Astrocyte (in vitro differentiated cells and primary cell): ENCODE data around the gene COL5A1. TPM values are rescaled to one million over a fixed set of nuclear protein-coding genes. Genes with fewer than 3 reads are reported as not detected.

Experiments used
- DNase-seq: peaks from one replicate; pipeline ENCODE4 v3.0.0-alpha.2; 2010; ENCODE audit warnings: low read depth
- FAIRE-seq: peaks from 2 replicates; lab custom pipeline; 2011; peaks lifted over from hg19 to GRCh38; lab: Jason Lieb, UNC
- H2AFZ ChIP-seq: 2 replicates; pipeline ENCODE4 v1.6.0; 2012; ENCODE audit warnings: low read depth, low read length, inconsistent platforms
- H3K27ac ChIP-seq: 2 replicates; pipeline ENCODE4 v1.5.1; 2011; ENCODE audit warnings: low read depth, low read length, inconsistent platforms
- H3K27me3 ChIP-seq: 2 replicates; pipeline ENCODE4 v1.6.0; 2011; ENCODE audit warnings: low read length, inconsistent platforms; ENCODE audit not compliant: insufficient read depth
- H3K36me3 ChIP-seq: 2 replicates; pipeline ENCODE4 v1.5.1; 2011; ENCODE audit warnings: low read length, inconsistent platforms; ENCODE audit not compliant: insufficient read depth
- H3K4me1 ChIP-seq: 2 replicates; pipeline ENCODE4 v1.5.1; 2011; ENCODE audit warnings: low read length, inconsistent platforms; ENCODE audit not compliant: insufficient read depth
- H3K4me2 ChIP-seq: 2 replicates; pipeline ENCODE4 v1.6.0; 2012; ENCODE audit warnings: low read length, inconsistent platforms
- H3K4me3 ChIP-seq: 2 replicates; pipeline ENCODE4 v1.5.1; 2011; ENCODE audit warnings: low read depth, mild to moderate bottlenecking, low read length, inconsistent platforms; ENCODE audit not compliant: insufficient read depth
- H3K79me2 ChIP-seq: 2 replicates; pipeline ENCODE4 v1.6.0; 2012; ENCODE audit warnings: mild to moderate bottlenecking, low read length, inconsistent platforms; ENCODE audit not compliant: insufficient read depth
- H3K9ac ChIP-seq: 2 replicates; pipeline ENCODE4 v1.6.0; 2012; ENCODE audit warnings: mild to moderate bottlenecking, low read length, inconsistent platforms
- H3K9me3 ChIP-seq: 2 replicates; pipeline ENCODE4 v1.5.1; 2012; ENCODE audit warnings: low read depth, mild to moderate bottlenecking, low read length, inconsistent platforms; ENCODE audit not compliant: insufficient read depth
- H4K20me1 ChIP-seq: 2 replicates; pipeline ENCODE4 v1.6.0; 2012; ENCODE audit warnings: low read length, inconsistent platforms; ENCODE audit not compliant: insufficient read depth
- H3K27ac Mint-ChIP-seq: one replicate; pipeline ENCODE4 v1.8.0; 2021; ENCODE audit warnings: mild to moderate bottlenecking, mixed read lengths; ENCODE audit not compliant: unreplicated experiment
- H3K27me3 Mint-ChIP-seq: one replicate; pipeline ENCODE4 v1.8.0; 2021; ENCODE audit warnings: low read depth, mixed read lengths; ENCODE audit not compliant: unreplicated experiment
- H3K36me3 Mint-ChIP-seq: one replicate; pipeline ENCODE4 v1.8.0; 2021; ENCODE audit warnings: low read depth, mixed read lengths; ENCODE audit not compliant: unreplicated experiment
- H3K4me1 Mint-ChIP-seq: one replicate; pipeline ENCODE4 v1.8.0; 2021; ENCODE audit warnings: low read depth, mixed read lengths; ENCODE audit not compliant: unreplicated experiment
- H3K4me3 Mint-ChIP-seq: one replicate; pipeline ENCODE4 v1.8.0; 2021; ENCODE audit warnings: mild to moderate bottlenecking, moderate library complexity, mixed read lengths; ENCODE audit not compliant: unreplicated experiment
- H3K9me3 Mint-ChIP-seq: one replicate; pipeline ENCODE4 v1.8.0; 2021; ENCODE audit warnings: mild to moderate bottlenecking, mixed read lengths; ENCODE audit not compliant: unreplicated experiment
- EZH2 ChIP-seq: IDR thresholded peaks from 2 replicates; pipeline ENCODE4 v1.6.1; 2012; ENCODE audit warnings: mild to moderate bottlenecking, low read length, inconsistent platforms; ENCODE audit not compliant: insufficient read depth
- total RNA-seq: library from RNA; stranded (reverse); gene quantifications from 2 replicates; pipeline ENCODE4 v1.2.1, GENCODE V29; 2021
- TF ChIP-seq, protein P1 (sequence below): IDR thresholded peaks from 2 replicates; pipeline ENCODE4 v1.5.1; 2011; ENCODE audit warnings: low read depth, mild to moderate bottlenecking, inconsistent platforms, low read length, moderate library complexity; ENCODE audit not compliant: insufficient read depth

Gene COL5A1
- total RNA-seq, 1 donor from 2014 or later: 1,055 TPM

DNA sequence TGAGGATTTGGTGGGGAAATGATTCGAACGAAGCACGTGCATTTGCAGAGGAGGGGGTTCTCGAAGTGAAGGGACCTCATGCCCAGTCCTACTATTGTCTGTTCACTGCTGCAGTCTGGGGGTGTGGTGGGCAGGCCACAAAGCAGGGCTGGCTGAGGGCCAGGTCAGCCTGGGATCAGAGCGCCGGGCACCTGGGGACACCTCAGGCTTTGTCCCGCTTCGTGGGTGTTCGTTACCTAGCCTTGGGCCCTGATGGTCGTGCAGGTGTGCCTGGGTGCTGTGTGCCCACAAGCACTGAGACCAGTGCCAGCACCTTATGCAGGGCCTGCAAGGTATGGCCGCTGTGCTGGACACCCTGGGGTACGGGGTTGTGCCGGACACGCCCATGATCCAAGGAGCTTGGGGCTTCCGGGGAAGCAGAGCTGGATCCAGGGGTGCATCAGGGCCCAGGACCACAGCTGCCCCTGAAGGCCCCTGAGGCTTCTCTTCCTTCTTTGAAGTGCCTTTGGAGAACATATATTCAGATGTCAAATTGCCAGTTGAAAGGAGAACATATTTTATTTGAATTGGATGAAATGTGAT, 80.6 kb downstream of the COL5A1 start:
- Histone ChIP-seq H3K9me3 (no peaks in the 10 kb centered on the region), H3K79me2 (peaks cover 100% of the 10 kb centered on the region), H3K27ac (no peak overlapping the region), H3K9ac (no peak overlapping the region), H3K36me3 (peaks cover 27% of the 10 kb centered on the region), H3K4me3 (no peak overlapping the region), H2AFZ (no peak overlapping the region), H4K20me1 (peaks cover 100% of the 10 kb centered on the region), H3K4me2 (no peak overlapping the region), H3K27me3 (no peaks in the 10 kb centered on the region), H3K4me1 (peaks cover 17% of the 10 kb centered on the region)
- DNase-seq: no peak
- Mint-ChIP-seq H3K27ac (peak overlapping the region; percentile 59), H3K4me1 (peaks cover 21% of the 10 kb centered on the region), H3K9me3 (peaks cover 3% of the 10 kb centered on the region), H3K36me3 (peaks cover 30% of the 10 kb centered on the region), H3K27me3 (no peaks in the 10 kb centered on the region), H3K4me3 (no peak overlapping the region)
- TF ChIP-seq, protein P1, sequence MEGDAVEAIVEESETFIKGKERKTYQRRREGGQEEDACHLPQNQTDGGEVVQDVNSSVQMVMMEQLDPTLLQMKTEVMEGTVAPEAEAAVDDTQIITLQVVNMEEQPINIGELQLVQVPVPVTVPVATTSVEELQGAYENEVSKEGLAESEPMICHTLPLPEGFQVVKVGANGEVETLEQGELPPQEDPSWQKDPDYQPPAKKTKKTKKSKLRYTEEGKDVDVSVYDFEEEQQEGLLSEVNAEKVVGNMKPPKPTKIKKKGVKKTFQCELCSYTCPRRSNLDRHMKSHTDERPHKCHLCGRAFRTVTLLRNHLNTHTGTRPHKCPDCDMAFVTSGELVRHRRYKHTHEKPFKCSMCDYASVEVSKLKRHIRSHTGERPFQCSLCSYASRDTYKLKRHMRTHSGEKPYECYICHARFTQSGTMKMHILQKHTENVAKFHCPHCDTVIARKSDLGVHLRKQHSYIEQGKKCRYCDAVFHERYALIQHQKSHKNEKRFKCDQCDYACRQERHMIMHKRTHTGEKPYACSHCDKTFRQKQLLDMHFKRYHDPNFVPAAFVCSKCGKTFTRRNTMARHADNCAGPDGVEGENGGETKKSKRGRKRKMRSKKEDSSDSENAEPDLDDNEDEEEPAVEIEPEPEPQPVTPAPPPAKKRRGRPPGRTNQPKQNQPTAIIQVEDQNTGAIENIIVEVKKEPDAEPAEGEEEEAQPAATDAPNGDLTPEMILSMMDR: no peak
- no peak for TF ChIP-seq EZH2
- FAIRE-seq: no peak

DNA sequence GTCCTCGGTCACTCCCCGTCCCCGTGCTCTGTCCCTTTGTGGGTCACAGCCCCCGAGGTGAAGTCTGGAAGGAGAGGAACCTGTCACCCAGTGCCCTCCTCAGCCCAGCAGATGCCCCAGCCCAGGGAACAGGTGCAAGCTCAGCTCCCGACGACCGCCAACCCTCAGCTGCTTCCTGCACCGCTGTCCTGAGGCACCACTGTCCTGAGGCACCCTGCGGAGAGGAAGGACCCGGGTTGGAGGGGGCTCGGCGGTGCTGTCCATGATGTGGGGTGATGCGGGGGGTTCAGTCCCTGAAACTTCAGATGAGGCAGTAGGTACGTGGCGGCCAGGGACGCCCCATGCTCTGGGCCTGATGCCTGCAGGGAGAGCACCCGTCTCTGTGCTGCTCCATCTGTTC, 81.4 kb downstream of the COL5A1 start:
- Mint-ChIP-seq H3K4me1 (peaks cover 24% of the 10 kb centered on the region), H3K36me3 (peaks cover 35% of the 10 kb centered on the region), H3K4me3 (no peak overlapping the region), H3K27me3 (no peaks in the 10 kb centered on the region), H3K9me3 (peaks cover 3% of the 10 kb centered on the region), H3K27ac (peak overlapping the region; percentile 10)
- Histone ChIP-seq H3K4me1 (peaks cover 17% of the 10 kb centered on the region), H3K4me2 (no peak overlapping the region), H2AFZ (no peak overlapping the region), H3K9ac (no peak overlapping the region), H3K9me3 (no peaks in the 10 kb centered on the region), H3K4me3 (no peak overlapping the region), H3K36me3 (peaks cover 29% of the 10 kb centered on the region), H3K27ac (no peak overlapping the region), H3K79me2 (peaks cover 100% of the 10 kb centered on the region), H4K20me1 (peaks cover 100% of the 10 kb centered on the region), H3K27me3 (no peaks in the 10 kb centered on the region)
- no peak for TF ChIP-seq EZH2
- TF ChIP-seq, protein P1: no peak
- FAIRE-seq (no peak), DNase-seq (no peak)

DNA sequence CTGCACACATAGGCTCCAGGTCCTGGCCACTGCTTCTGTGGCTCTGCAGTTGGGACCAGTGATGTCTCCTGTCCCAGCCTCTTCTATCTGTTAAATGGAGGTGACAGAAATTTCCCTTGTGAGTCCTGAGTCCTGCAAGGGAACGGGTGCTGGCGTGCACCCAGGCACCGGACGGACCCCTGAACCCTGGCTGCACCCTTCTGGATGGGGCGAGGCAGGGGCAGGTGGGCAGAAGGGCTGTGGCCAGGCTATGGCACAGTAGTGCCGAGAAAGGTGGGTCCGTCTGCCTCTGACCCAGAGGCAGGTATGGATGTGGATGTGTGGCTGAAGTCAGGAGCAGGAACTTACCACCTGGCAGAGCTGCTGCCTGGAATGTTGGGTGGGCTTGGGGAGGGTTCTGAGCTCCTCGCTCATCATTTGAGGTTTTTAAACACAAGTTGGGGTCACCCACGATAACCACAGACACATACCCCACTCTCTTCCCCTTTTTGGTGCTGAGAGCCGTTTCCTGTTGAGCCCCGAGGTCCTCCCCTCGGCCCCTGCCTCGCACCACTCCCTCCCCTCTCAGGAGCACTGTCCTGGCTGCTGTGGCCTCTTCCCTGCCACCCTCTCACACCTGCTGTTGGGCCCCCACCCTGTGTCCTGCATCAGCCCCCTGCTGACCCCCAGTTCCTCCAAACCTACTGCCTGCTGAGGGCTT, 82.0 kb downstream of the COL5A1 start:
- peaks cover 3% of the 10 kb centered on the region for H3K9me3 Mint-ChIP-seq
- H3K36me3 ChIP-seq: peaks cover 29% of the 10 kb centered on the region
- no peak for FAIRE-seq
- H3K4me1 Mint-ChIP-seq: peaks cover 26% of the 10 kb centered on the region
- peak overlapping the region; percentile 10 for H3K27ac Mint-ChIP-seq
- TF ChIP-seq EZH2: no peak
- TF ChIP-seq, protein P1: no peak
- peak overlapping the region; percentile 52 for H3K27ac ChIP-seq
- peaks cover 35% of the 10 kb centered on the region for H3K36me3 Mint-ChIP-seq
- H3K27me3 ChIP-seq: no peaks in the 10 kb centered on the region
- no peaks in the 10 kb centered on the region for H3K9me3 ChIP-seq
- H3K27me3 Mint-ChIP-seq: no peaks in the 10 kb centered on the region
- H2AFZ ChIP-seq: no peak overlapping the region
- H3K9ac ChIP-seq: peak overlapping the region; percentile 49
- no peak overlapping the region for H3K4me3 ChIP-seq
- H3K79me2 ChIP-seq: peaks cover 100% of the 10 kb centered on the region
- H3K4me2 ChIP-seq: no peak overlapping the region
- H4K20me1 ChIP-seq: peaks cover 100% of the 10 kb centered on the region
- H3K4me1 ChIP-seq: peaks cover 17% of the 10 kb centered on the region
- no peak overlapping the region for H3K4me3 Mint-ChIP-seq
- no peak for DNase-seq
